GM12872 (cell line): Measurements from ENCODE around the gene SEC14L1.

Source experiments
- TF ChIP-seq, protein P1 (sequence below): IDR thresholded peaks from 3 replicates; pipeline ENCODE4 v1.5.1; 2011; ENCODE audit warnings: low read depth, mild to moderate bottlenecking, low read length, moderate library complexity; ENCODE audit not compliant: insufficient read depth

The SEC14L1 gene

DNA sequence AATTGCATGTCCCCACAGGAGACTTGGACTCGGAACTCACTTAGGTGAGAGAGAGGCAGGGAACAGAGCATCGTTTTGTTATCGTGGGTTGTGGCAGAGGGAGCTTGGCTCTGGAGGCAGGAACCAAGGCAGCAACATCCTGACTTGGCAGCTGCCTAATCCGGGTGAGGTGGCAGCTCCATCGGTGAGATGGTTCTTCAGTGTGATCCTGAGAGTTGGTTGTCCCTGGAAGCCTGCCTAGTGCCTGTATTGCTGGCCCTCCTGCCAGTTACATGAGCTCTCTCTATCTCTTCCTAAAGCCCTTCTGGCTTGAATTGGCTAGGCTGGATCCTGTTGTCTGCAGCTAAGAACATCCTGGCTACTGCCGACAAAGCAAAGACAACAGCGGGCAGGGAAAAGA, 19.9 kb upstream of the SEC14L1 start:
- TF ChIP-seq, protein P1, sequence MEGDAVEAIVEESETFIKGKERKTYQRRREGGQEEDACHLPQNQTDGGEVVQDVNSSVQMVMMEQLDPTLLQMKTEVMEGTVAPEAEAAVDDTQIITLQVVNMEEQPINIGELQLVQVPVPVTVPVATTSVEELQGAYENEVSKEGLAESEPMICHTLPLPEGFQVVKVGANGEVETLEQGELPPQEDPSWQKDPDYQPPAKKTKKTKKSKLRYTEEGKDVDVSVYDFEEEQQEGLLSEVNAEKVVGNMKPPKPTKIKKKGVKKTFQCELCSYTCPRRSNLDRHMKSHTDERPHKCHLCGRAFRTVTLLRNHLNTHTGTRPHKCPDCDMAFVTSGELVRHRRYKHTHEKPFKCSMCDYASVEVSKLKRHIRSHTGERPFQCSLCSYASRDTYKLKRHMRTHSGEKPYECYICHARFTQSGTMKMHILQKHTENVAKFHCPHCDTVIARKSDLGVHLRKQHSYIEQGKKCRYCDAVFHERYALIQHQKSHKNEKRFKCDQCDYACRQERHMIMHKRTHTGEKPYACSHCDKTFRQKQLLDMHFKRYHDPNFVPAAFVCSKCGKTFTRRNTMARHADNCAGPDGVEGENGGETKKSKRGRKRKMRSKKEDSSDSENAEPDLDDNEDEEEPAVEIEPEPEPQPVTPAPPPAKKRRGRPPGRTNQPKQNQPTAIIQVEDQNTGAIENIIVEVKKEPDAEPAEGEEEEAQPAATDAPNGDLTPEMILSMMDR: no peak

DNA sequence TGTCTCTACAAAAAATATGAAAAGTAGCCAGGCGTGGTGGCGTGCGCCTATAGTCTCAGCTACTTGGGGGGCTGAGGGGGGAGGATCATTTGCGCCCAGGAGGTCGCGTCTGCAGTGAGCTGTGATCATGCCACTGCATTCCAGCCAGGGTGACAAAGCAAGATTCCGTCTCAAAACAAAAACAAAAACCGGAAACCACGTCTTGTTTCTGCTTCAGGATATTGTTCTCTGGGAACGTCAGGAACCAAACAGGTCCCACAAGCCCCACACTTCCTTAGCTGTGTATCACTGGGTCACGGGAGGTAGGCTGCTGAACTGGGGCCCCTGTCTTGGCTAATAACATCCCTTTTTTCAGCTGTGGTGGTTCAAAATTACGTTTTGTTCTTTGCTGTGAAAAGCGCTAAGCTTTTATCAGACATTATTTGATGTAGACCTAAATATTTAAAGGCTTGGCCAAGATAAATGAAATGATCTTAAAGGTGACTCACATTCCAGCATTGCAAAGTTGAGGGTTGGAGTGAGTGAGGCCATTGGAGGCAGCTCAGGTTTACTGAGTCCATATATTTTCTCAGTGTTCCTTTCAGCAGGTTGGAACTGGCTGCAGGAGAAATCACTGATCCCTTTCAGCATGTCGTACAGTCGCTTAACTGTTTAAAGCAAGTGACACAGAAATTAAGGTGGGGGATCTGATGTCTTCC, 16.4 kb upstream of the SEC14L1 start:
- TF ChIP-seq, protein P1: no peak

DNA sequence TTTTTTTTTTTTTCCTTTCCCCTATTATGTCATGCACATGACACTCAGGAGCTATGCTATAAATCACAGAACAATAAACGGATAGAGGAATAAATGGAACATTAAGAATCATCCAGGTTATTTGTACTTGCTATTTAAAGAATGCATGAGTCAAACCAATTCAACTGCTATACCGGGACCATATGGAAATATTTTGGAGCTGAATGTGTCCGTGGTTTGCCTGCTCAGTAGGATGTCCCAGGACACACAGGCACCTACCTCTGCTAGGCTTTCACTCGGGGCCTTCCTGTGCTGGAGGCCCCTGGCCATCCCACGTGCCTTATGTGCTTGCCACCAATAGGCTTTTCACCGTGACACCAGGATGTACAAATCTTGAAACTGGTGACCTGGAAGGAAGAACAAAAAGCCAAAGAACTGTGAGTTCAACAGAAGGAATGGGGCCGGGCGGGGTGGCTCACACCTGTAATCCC, 15.3 kb upstream of the SEC14L1 start:
- TF ChIP-seq, protein P1: no peak

DNA sequence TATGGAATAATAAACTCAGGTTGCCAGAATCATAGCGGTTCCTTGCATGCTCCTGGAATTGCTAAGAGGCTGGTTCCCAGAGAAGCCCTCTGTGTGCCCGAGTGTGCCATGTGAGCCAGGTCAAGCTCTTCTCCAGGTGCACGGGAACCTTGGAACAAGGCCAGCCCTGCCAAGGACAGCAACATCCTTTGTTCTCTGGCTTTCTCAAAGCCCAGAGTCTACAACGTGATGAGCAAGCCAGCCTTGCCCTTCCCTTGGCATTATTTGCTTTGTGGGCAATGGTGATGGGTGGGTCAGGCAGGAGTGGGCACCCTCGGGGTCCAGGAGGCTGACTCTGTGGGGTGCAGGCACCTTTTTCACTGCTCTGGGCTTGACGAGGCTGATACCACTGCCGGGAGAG, 14.2 kb upstream of the SEC14L1 start:
- TF ChIP-seq, protein P1: no peak

DNA sequence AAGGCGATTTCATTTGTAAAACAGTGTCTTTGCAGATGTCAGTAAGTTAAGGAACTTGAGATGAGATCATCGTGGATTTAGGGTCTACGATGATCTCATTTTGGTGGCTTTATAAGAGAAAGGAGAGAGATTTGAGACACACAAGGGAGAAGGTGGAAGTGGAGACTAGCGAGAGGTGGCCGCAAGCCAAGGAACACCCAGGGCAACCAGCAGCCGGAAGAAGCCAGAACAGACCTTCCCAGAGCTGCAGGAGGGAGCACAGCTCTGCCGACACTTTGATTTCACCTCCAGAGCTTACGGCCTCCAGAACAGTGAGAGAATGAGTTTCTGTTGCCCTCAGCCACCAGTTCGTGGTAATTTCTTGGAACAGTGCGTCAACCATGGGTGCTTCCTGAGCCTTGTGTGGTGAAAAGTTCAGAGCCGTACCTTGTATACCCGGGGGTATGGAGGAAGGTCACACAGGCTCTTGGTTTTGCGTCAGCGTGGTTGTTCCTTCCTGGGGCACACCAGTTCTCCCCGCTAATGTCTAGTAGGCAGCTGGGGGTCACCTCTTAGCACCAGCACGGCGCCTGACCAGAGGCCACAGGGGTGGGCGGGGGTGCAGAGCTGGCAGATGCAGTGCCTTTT, 12.9 kb upstream of the SEC14L1 start:
- TF ChIP-seq, protein P1: no peak

DNA sequence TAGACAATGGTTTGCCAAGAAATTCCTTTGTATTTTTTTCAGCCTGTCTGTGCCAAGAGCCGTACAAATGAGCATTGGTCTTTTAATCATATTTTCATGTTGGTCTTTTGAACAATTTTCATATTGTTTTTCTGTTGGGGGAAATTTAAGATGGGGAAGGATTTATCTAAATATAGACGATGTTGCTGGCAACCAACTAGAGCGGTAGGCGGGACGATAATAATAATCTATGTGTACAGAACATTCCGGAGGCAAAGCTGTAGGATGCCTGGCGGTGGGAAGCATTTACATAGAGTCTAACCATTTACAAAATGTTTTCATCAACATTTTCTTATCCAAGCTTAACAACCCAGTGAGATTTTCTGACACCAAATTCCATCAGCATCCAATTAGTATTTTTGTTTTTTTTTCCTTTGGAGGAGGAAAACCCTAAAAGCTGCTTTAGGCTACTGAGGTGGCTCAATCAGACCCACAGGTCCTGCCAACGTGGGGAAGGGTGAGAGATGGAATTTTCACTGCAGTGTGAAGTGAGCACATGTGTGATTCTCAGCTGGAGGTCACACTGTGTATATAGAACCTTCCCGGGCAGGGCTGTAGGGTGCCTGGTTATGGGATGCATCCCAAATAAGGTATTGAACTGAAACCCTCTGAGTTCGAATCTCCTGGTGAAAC, 11.7 kb upstream of the SEC14L1 start:
- TF ChIP-seq, protein P1: no peak

DNA sequence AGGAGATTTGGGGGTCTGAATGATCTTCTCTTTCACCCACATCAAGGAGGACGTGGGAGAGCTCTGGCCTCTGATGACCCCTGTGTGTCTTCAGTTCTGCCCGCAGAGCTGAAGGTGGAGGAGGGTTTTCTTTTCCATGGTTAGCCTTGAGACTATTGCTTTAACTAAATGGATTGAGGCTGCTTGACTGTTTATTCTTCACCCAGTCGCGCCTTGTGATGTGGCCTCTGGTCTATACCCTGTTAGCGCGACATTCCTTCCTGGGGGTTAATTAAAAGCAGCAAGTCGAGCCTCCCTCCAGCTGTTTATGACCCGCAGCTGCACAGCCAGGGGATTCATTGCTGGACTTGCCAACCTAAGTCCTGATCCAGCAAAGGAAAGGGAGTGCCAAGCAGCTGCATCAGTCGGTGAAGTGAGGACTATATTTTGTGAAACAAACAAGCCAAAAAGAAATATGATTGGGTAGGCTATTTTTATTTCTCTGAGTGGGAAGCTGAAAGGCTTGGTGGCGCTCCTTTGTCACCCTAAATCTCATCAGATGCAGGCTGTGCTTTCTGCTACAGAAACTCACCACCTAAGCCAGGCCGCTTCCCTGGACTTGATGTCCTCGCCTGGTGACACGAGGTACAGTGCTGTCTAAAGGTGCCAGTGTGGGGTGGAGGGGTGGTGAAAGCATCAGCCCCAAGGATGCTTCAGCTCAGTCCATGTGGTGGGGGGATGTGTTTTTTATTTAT, 11.0 kb upstream of the SEC14L1 start:
- TF ChIP-seq, protein P1: no peak
